ENCODE measurements around the gene TMEM82.

DNA sequence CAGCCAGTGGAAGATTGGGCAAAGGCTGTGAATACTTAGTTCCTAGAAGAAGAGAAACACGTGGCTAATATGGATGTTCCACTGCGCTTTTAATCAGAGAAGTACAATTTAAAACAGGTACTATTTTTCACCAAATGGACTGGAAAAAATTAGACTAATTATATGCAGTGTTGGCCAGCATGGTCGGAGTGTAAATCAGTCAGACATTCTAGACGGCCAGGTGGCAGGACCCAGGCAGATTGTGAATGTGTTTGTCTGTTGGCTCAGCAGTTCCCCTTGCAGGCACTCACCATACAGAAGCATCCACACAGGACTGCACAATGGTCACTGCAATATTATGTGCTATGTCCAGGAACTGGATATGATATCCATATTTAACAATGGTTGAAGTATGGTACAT, 30.1 kb upstream of the TMEM82 start:
- no peak for TF ChIP-seq CTCF (conservative IDR thresholded peaks at IDR 0.05; ENCODE audit: low read depth, low read length)
- no peak for TF ChIP-seq EZH2 (IDR thresholded peaks at IDR 0.05; ENCODE audit: borderline replicate concordance, low read depth, low read length, poor library complexity, severe bottlenecking)

Data from A673 (cell line).